ENCODE measurements around the gene PNPLA7.
A peak's percentile ranks its signal among the peaks of the same experiment; 100 is the strongest.

The PNPLA7 gene

GRCh38 chr9:137437691-137438590 lies 112.3 kb downstream of the PNPLA7 start:
- DNase-seq (ENCODE audit: insufficient read length, low spot score) (no peak), FAIRE-seq (no peak)

GRCh38 chr9:137436761-137437600 lies 113.2 kb downstream of the PNPLA7 start:
- no peak for FAIRE-seq
- no peak for DNase-seq (ENCODE audit: insufficient read length, low spot score)

- FAIRE-seq = no peak
- DNase-seq (ENCODE audit: insufficient read length, low spot score) = no peak
Observed at GRCh38 chr9:137435980-137436760, 114.0 kb downstream of the PNPLA7 start.

- DNase-seq (ENCODE audit: insufficient read length, low spot score) (no peak), FAIRE-seq (no peak)
Observed at GRCh38 chr9:137435381-137435891, 114.8 kb downstream of the PNPLA7 start.

GRCh38 chr9:137434498-137435380 lies 115.5 kb downstream of the PNPLA7 start:
- FAIRE-seq (no peak), DNase-seq (ENCODE audit: insufficient read length, low spot score) (no peak)

GRCh38 chr9:137433916-137434431 lies 116.2 kb downstream of the PNPLA7 start:
- no peak for DNase-seq (ENCODE audit: insufficient read length, low spot score)
- no peak for FAIRE-seq

GRCh38 chr9:137433349-137433915 lies 116.8 kb downstream of the PNPLA7 start:
- no peak for DNase-seq (ENCODE audit: insufficient read length, low spot score)
- FAIRE-seq = no peak

- FAIRE-seq (no peak), DNase-seq (ENCODE audit: insufficient read length, low spot score) (no peak)
Observed at GRCh38 chr9:137432687-137433348, 117.4 kb downstream of the PNPLA7 start.

GRCh38 chr9:137431416-137431931 lies 118.7 kb downstream of the PNPLA7 start:
- DNase-seq (ENCODE audit: insufficient read length, low spot score) (no peak), FAIRE-seq (no peak)

- no peak for DNase-seq (ENCODE audit: insufficient read length, low spot score)
- no peak for FAIRE-seq
Observed at GRCh38 chr9:137430723-137431415, 119.3 kb downstream of the PNPLA7 start.

- FAIRE-seq = no peak
Observed at GRCh38 chr9:137429974-137430722, 120.1 kb downstream of the PNPLA7 start.

GRCh38 chr9:137429546-137429890 lies 120.7 kb downstream of the PNPLA7 start:
- no peak for DNase-seq (ENCODE audit: insufficient read length, low spot score)
- FAIRE-seq = no peak

More at GRCh38 chr9:137429974-137430722, 120.1 kb downstream of the PNPLA7 start:
- peak; percentile 72 for DNase-seq (ENCODE audit: insufficient read length, low spot score)

GRCh38 chr9:137428841-137429545 lies 121.2 kb downstream of the PNPLA7 start:
- DNase-seq (ENCODE audit: insufficient read length, low spot score) (no peak), FAIRE-seq (no peak)

- no peak for DNase-seq (ENCODE audit: insufficient read length, low spot score)
- no peak for FAIRE-seq
Observed at GRCh38 chr9:137428311-137428630, 121.9 kb downstream of the PNPLA7 start.

GRCh38 chr9:137427454-137428310 lies 122.5 kb downstream of the PNPLA7 start:
- FAIRE-seq (no peak), DNase-seq (ENCODE audit: insufficient read length, low spot score) (no peak)

All from GM19239 (cell line).